G401 (cell line): ENCODE data around the gene MUC21. TPM values are rescaled to one million over a fixed set of nuclear protein-coding genes. Genes with fewer than 3 reads are reported as not detected.
A peak's percentile ranks its signal among the peaks of the same experiment; 100 is the strongest.
"Not testable (repeated sequence)": the region's sequence is repeated elsewhere in the genome, so short reads cannot be mapped to it uniquely, and the experiment has no call there.

Experiments used
- DNase-seq: peaks from one replicate; pipeline ENCODE4 v3.0.0-alpha.2; 2015; ENCODE audit warnings: low spot score
- in situ Hi-C: cut with HindIII; loops from 2 replicates; pipeline ENCODE4 v1.10.0; 2016; ENCODE audit warnings: low sequenced_read_pairs, mixed read lengths
- total RNA-seq: library from RNA; depleted of rRNA; stranded (reverse); fragments of >200 nt; shearing (Covaris generic); gene quantifications from 2 replicates; pipeline ENCODE4 v1.2.3, GENCODE V29; 2014

MUC21 gene
- total RNA-seq, 1 experiment from 2014 or later = not detected

GRCh38 chr6:30965140-30965601 is 18.3 kb upstream of the MUC21 start:
- DNase-seq = no peak
- in situ Hi-C loops = no loop called here

DNA sequence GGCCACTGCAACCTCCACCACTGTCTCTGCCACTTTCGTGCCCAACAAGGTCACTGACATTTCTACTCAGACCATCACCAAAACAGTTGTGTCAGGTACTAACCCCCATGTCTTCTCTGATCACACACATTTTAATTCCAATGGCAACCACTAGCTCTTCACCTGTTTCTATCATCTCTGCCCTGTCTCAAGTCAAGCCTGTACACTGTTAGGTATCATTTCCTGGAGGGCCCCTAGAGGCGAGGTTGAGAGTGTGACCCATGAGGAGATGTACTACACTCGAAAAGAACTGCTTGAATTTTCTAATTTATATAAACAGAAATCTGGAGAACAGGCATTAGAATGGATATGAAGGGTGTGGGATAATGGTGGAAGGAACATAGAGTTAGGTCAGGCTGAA is 17.4 kb upstream of the MUC21 start:
- DNase-seq = no peak
- in situ Hi-C loops = no loop called here

GRCh38 chr6:30969171-30969570 is 14.3 kb upstream of the MUC21 start:
- DNase-seq, in situ Hi-C loops: not testable (repeated sequence)

DNA sequence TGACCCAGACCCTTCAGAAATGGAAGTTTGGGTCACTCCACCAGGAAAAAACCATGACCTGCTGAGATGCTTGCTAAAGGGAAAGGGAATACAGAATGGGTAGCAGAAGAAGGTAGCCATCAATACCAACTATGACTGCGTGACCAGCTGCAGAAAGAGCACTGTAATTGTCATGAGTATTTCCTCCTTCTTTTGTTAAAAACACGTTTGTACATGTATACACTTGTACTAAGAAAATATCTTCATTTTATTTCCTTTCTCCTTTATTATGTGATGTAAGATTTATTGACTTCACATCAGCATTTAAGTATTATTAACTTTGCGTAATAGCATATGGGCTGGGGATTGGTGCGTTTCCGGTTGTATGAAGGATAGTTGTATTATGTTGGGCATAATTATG is 12.6 kb upstream of the MUC21 start:
- in situ Hi-C loops = no loop called here
- DNase-seq = no peak

GRCh38 chr6:30972816-30973215 is 10.7 kb upstream of the MUC21 start:
- DNase-seq = no peak
- in situ Hi-C loops = no loop called here

DNA sequence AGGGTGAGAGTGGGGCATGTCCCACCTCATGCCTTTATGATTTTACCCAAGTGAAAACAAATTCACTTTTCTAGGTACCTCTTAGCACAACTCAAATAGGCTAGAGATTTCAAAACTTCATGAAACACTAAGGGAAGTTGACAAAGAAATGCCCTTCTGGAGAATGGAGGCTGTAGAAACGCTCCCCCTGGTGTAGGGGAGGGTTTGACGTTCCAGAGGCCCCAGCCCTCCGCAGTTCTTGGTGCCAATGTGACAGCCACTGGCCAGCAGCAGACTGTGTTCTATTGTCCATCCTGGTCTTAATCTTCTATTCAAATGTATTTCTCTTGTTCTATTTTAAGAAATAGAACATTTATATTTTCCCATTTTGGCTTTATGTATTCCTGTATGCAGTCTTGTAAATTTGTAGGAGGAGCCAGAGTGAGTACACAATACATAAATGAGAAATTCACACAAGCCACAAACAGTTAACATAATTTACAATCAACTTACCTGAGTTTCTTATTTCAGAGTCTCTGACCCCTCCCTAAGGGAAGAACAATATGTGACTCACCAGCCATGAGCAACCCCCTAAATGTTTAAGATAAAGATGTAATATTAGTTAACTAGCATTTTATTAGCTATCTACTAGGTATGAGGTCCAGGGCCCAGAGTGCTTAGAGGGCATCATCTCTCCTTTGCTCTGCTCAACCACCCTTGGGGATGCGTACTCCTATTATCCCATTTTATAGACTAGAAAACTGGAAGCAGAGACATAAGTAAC is 8.8 kb upstream of the MUC21 start:
- in situ Hi-C loops = no loop called here
- no peak for DNase-seq

DNA sequence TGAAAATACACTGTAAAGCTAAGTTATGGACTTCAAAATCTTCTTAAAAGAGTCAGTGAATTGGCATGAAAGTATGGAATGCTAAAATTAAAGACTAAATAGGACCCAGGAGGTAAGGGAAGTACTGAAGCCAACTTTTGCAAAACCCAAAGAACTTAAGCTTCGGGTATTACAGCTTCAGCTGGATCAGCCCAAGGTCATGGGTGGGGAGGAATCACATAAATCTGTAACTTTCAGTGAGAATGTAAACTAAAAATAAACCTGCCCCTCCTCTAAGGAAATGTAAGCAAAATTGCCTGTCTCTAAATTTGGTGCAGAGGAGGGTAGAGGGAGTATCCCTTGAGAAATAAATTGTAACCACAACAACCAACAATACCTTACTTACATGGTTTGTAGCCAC is 4.4 kb upstream of the MUC21 start:
- in situ Hi-C loops = no loop called here

GRCh38 chr6:30979690-30980089 is 3.8 kb upstream of the MUC21 start:
- in situ Hi-C loops = no loop called here
- no peak for DNase-seq

More for the DNA sequence above, 4.4 kb upstream of the MUC21 start:
- DNase-seq = no peak

- in situ Hi-C loops = no loop called here
- peak; percentile 13 for DNase-seq
Measured at GRCh38 chr6:30981942-30982772, 1.4 kb upstream of the MUC21 start.

- no peak for DNase-seq
- in situ Hi-C loops = no loop called here
Measured at GRCh38 chr6:30985490-30985889, 2.0 kb downstream of the MUC21 start.

GRCh38 chr6:30987304-30987703 is 3.8 kb downstream of the MUC21 start:
- DNase-seq = no peak
- in situ Hi-C loops = no loop called here

DNA sequence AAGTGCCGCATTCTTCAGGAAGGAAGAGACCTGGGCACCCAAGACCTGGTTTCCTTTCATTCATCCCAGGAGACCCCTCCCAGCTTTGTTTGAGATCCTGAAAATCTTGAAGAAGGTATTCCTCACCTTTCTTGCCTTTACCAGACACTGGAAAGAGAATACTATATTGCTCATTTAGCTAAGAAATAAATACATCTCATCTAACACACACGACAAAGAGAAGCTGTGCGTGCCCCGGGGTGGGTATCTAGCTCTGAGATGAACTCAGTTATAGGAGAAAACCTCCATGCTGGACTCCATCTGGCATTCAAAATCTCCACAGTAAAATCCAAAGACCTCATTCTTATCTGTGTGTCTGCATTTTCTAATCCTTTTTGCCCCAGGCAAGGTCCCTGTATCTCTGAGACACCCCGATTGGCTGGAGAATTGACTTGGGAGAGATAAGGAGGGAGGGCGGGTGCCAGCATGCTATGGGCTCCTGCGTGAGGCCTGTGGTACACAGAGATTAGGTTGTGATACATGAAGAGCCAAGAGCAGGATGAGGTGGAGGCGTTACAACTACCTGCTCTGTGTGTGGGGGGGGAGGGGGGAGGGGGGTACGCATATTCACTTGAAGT is 4.8 kb downstream of the MUC21 start:
- no peak for DNase-seq
- in situ Hi-C loops = no loop called here

GRCh38 chr6:30990422-30991086 is 7.0 kb downstream of the MUC21 start:
- in situ Hi-C loops = no loop called here
- no peak for DNase-seq

DNA sequence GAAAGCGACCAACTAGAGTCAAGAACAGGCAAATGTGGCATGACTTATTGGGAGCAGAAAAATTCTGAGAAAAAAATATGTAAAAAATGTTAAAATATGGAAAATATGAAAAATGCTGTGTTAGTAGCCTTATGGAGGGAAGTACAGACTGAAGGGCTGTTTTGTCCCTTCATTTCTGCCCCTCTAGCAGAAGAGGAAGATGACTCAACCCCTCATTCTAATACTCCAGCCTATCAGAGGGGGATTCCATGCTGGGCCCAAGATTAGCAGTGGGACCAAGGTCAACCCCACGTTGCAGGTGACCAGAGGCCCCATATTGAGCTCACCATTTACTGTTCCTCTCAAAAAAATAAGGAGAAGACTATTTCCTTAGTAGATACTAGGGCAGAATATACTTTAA is 8.4 kb downstream of the MUC21 start:
- in situ Hi-C loops = no loop called here
- DNase-seq = no peak

DNA sequence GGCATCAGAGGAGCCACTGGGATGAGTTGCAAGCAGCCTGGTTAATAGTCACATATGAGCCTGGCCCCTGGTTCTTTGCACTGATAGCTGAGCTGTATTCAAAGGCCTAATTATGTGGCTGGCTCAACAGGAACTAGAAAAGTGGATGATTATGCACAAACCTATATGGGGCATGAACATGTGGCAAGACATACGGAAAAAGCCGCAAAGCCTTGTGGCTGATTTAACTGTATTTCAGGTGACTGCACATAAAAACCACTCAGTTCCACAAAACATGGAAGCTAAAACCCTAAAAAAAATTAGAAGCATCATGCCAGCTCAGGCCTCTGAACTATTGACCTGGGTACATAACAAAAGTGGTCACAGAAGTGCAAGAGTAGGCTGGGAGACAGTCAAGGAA is 13.8 kb downstream of the MUC21 start:
- in situ Hi-C loops = no loop called here
- DNase-seq = no peak

DNA sequence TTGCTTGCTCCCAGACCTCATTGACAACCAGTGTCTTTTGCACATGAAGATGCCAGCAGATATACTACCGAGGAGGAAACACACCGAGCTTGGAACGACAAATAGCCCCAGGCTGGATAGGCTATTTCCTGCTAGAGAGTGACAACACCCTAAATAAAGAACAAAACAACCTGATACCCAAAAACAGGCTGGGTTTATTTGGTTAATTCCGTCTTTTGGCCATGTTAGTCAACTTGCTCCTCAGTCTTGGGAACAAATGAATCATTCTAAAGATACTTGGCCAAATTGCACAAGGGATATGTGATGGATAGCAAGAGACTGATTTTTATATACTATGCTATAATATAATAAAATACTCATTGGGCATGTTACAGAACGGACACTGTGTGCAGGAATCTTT is 15.3 kb downstream of the MUC21 start:
- in situ Hi-C loops = no loop called here
- DNase-seq = no peak

DNA sequence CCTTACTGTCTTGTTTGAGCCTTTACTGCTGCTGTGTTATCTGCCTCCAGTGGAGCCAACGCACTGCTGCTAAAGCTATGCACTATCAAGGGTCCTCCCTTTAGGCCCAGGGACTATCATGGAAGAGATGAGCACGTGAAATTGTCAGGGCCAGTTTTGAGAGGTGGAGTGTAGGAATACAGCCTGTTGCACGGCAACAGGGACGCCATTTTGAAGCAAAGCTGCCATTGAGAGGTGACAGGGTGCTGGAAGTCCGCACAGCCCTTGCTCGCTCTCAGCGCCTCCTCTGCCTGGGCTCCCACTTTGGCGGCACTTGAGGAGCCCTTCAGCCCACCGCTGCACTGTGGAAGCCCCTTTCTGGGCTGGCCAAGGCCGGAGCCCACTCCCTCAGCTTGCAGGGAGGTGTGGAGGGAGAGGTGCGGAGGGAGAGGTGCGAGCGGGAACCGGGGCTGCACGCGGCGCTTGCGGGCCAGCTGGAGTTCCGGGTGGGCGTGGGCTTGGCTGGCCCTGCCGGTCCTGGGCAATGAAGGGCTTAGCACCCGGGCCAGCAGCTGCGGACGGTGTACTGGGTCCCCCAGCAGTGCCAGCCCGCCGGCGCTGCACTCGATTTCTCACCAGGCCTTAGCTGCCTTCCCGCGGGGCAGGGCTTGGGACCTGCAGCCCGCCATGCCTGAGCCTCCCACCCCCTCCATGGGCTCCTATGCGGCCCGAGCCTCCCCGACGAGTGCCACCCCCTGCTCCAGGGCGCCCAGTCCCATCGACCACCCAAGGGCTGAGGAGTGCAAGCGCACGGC is 16.7 kb downstream of the MUC21 start:
- DNase-seq, in situ Hi-C loops: not testable (repeated sequence)

GRCh38 chr6:31001281-31001888 is 17.9 kb downstream of the MUC21 start:
- in situ Hi-C loops = no loop called here
- DNase-seq = no peak
